GM12874 (cell line): ENCODE results near the gene FAU.

Source experiments
- TF ChIP-seq, protein P1 (sequence below): IDR thresholded peaks from 2 replicates; pipeline ENCODE4 v1.5.1; 2011; ENCODE audit warnings: low read depth, mild to moderate bottlenecking, control low read depth, low read length, moderate library complexity; ENCODE audit not compliant: insufficient read depth

Gene FAU

DNA sequence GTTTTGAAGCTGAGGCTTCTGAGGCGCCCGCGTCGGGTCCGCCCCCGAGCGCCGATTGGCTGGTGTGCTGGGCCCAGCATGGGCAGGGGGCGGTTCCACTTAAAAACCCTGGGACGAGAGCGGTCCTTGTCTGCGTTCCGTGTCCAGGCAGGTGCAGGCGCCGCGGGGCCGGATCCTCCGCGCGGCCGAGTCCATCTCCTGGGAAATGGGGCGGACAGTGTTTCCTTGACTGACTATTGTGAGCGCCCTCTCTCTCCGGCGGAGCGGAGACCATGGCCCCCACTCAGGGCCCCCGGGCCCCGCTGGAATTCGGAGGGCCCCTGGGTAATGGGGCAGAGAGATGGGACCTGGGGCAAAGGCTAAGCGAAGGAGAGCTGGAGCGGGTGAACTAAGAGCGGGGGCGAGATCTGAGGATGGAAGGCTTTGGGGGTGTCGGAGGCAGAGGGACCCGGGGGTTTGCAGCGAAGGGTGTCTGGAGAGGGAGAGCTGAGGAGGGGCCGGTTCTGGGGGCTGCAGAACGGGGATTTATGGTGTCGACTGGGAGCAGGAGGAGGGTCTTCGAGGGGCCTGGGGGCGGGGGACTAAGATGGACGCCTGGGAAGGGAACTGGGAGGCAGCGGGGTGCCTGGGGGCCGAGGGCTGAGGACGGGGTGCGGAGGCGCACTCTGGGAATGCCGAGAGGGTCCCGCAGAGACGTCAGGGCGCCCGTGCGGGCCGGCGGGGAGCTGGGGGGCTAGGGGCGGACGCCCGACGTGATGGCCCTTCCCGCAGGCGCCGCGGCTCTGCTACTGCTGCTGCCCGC lies 10.0 kb downstream of the FAU start, which contains the start of gene TM7SF2:
TSS of gene TM7SF2 (plus strand) at position 129 of the 802 bp plus-strand sequence. CDS start at position 273, 144 bp downstream.
- TF ChIP-seq, protein P1, sequence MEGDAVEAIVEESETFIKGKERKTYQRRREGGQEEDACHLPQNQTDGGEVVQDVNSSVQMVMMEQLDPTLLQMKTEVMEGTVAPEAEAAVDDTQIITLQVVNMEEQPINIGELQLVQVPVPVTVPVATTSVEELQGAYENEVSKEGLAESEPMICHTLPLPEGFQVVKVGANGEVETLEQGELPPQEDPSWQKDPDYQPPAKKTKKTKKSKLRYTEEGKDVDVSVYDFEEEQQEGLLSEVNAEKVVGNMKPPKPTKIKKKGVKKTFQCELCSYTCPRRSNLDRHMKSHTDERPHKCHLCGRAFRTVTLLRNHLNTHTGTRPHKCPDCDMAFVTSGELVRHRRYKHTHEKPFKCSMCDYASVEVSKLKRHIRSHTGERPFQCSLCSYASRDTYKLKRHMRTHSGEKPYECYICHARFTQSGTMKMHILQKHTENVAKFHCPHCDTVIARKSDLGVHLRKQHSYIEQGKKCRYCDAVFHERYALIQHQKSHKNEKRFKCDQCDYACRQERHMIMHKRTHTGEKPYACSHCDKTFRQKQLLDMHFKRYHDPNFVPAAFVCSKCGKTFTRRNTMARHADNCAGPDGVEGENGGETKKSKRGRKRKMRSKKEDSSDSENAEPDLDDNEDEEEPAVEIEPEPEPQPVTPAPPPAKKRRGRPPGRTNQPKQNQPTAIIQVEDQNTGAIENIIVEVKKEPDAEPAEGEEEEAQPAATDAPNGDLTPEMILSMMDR, result no peak

GRCh38 chr11:65111159-65111743 lies 10.7 kb downstream of the FAU start:
- TF ChIP-seq, protein P1, result no peak

GRCh38 chr11:65110354-65110861 lies 11.5 kb downstream of the FAU start:
- TF ChIP-seq, protein P1, result peak; percentile 97

GRCh38 chr11:65109231-65110198 lies 12.4 kb downstream of the FAU start:
- TF ChIP-seq, protein P1, result no peak

DNA sequence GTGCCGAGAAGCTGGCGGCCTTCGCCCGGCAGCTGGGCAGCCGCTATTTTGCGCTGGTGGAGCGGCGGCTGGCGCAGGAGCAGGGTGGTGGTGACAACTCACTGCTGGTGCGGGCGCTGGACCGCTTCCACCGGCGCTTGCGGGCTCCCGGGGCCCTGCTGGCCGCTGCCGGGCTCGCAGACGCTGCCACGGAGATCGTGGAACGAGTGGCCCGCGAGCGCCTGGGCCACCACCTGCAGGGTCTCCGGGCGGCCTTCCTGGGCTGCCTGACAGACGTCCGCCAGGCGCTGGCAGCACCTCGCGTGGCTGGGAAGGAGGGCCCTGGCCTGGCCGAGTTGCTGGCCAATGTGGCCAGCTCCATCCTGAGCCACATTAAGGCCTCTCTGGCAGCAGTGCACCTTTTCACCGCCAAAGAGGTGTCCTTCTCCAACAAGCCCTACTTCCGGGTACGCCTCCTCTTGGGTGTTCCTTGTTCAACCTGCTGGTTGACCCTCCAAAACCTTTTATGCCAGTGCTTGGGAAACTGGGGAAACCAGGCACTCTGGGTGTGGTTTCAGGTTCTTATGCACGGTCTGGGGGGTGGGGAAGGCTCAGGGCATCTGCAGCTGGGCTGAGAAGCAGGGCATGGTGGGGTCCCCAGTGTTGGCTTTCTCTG lies 13.3 kb downstream of the FAU start:
- TF ChIP-seq, protein P1, result no peak

DNA sequence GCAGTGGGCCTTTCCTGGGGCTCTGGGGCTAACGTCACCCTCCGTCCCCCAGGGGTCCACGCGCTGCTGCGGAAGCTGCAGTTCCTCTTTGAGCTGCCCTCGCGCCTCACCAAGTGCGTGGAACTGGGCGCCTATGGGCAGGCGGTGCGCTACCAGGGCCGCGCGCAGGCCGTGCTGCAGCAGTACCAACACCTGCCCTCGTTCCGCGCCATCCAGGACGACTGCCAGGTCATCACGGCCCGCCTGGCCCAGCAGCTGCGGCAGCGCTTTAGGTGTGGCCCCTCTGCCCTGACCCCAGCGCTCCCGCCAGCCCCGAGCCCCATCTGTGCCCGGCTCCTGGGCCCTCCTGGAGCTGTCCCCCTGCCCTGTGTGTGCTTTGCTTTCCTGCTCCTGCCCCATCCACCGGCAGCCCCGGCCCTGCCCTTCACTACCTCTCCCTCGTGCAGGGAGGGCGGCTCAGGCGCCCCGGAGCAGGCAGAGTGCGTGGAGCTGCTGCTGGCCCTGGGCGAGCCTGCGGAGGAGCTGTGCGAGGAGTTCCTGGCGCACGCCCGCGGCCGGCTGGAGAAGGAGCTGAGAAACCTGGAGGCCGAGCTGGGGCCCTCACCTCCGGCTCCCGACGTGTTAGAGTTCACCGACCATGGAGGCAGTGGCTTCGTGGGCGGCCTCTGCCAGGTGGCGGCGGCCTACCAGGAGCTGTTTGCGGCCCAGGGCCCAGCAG lies 14.0 kb downstream of the FAU start:
- TF ChIP-seq, protein P1, result no peak
